NB4 (cell line): Measurements from ENCODE around the gene TMCO1.

ENCODE experiments used
- CTCF ChIP-seq: IDR thresholded peaks from one replicate; pipeline ENCODE4 v1.5.1; 2012; ENCODE audit warnings: low read depth, low read length
- POLR2A ChIP-seq: IDR thresholded peaks from 2 replicates; pipeline ENCODE4 v1.6.1; 2011; ENCODE audit warnings: mild to moderate bottlenecking; ENCODE audit not compliant: insufficient read length; ENCODE audit errors: extremely low read depth

- TF ChIP-seq CTCF, result no peak
- no peak for TF ChIP-seq POLR2A
Observed at GRCh38 chr1:165703648-165704047, 65.0 kb downstream of the TMCO1 start.
